HCT116 (cell line): ENCODE measurements around the gene DIDO1. TPM values are rescaled to one million over a fixed set of nuclear protein-coding genes. Genes with fewer than 3 reads are reported as not detected.
A peak's percentile ranks its signal among the peaks of the same experiment; 100 is the strongest.

ENCODE experiments used
- ATAC-seq: fragments of 200-7000 bp; cut with Tn5 transposase; 2 replicates; pipeline ENCODE4 v1.9.1; 2020; ENCODE audit warnings: mild to moderate bottlenecking, moderate library complexity
- BruUV-seq: library from RNA; stranded (reverse); fragments of 400-500 nt; replicated peaks from 2 replicates; lab custom pipeline; 2021; lab: Mats Ljungman, UMichigan
- CTCF ChIA-PET: fragments of 300-600 bp; sonication (Branson Sonifier 250); formaldehyde crosslinking; loops from one replicate; lab custom pipeline; 2021; ENCODE audit warnings: antibody characterized with exemption; lab: Charles Lee
- POLR2A ChIA-PET: fragments of 300-600, 350-600 bp; sonication (Branson Sonifier 250); formaldehyde crosslinking; loops from one replicate; lab custom pipeline; 2021; ENCODE audit warnings: antibody characterized with exemption; lab: Charles Lee
- RAD21 ChIA-PET, 2 experiments: fragments of 300-600 bp; sonication (Branson Sonifier 250); formaldehyde crosslinking; loops; one replicate each; lab custom pipeline; 2023; ENCODE audit warnings: low total read pairs in 2 of 2; ENCODE audit not compliant: uncharacterized antibody in 2 of 2, unreplicated experiment in 2 of 2, low non-redundant PET in 1 of 2; lab: Charles Lee
- DNase-seq: peaks from one replicate; pipeline ENCODE4 v3.0.0-alpha.2; 2010; ENCODE audit warnings: low read depth, low spot score
- H2AFZ ChIP-seq: fragments of 200-600 bp; shearing (Covaris generic), sonication (generic); 2 replicates; pipeline ENCODE4 v1.6.1; 2017; ENCODE audit warnings: low read depth, mixed run types, mixed read lengths, antibody characterized with exemption, low read length; ENCODE audit not compliant: poor library complexity, severe bottlenecking
- H3K27ac ChIP-seq: 2 replicates; pipeline ENCODE4 v1.5.1; 2012; ENCODE audit warnings: low read depth, low read length
- H3K27me3 ChIP-seq: fragments of 200-600 bp; sonication (generic); 2 replicates; pipeline ENCODE4 v1.6.1; 2016; ENCODE audit warnings: mixed run types, low read length, mixed read lengths; ENCODE audit not compliant: insufficient read depth
- H3K36me3 ChIP-seq, 2 experiments: fragments of 200-500 bp in 1 of 2; fragments of 200-600 bp in 1 of 2; sonication (Bioruptor generic) in 1 of 2; sonication (generic) in 1 of 2; 2 replicates each; pipeline versions ENCODE4 v1.5.1 to v1.6.1; 2014 to 2016; ENCODE audit warnings: low read length in 2 of 2, inconsistent platforms in 1 of 2, mixed read lengths in 1 of 2, mixed run types in 1 of 2; ENCODE audit not compliant: insufficient read depth in 2 of 2, control insufficient read depth in 1 of 2
- H3K4me1 ChIP-seq, 2 experiments: fragments of 200-600 bp in 1 of 2; sonication (generic) in 1 of 2; 2 replicates each; pipeline versions ENCODE4 v1.5.1 to v1.6.1; 2012 to 2017; ENCODE audit warnings: low read length in 2 of 2, inconsistent platforms in 1 of 2, mild to moderate bottlenecking in 1 of 2, mixed read lengths in 1 of 2, mixed run types in 1 of 2, moderate library complexity in 1 of 2; ENCODE audit not compliant: insufficient read depth in 2 of 2, control insufficient read depth in 1 of 2
- H3K4me2 ChIP-seq: fragments of 200-600 bp; sonication (generic); 2 replicates; pipeline ENCODE4 v1.6.1; 2017; ENCODE audit warnings: mixed run types, low read length, mixed read lengths
- H3K4me3 ChIP-seq, 2 experiments: fragments of 200-600 bp in 1 of 2; sonication (generic) in 1 of 2; replicated peaks in 1 of 2; 2 replicates each; pipeline ENCODE4 v1.5.1; 2011 to 2016; ENCODE audit warnings: low read length in 2 of 2, control low read depth in 1 of 2, low read depth in 1 of 2, mild to moderate bottlenecking in 1 of 2, mixed read lengths in 1 of 2, mixed run types in 1 of 2
- H3K79me2 ChIP-seq: fragments of 200-600 bp; sonication (generic); 2 replicates; pipeline ENCODE4 v1.6.1; 2017; ENCODE audit warnings: mild to moderate bottlenecking, mixed run types, low read length, moderate library complexity, mixed read lengths; ENCODE audit not compliant: insufficient read depth
- H3K9ac ChIP-seq: fragments of 200-600 bp; sonication (generic); 2 replicates; pipeline ENCODE4 v1.6.1; 2016; ENCODE audit warnings: low read length, mixed read lengths
- H3K9me2 ChIP-seq: fragments of 200-600 bp; sonication (generic), shearing (Covaris generic); 2 replicates; pipeline ENCODE4 v1.6.1; 2017; ENCODE audit warnings: mixed run types, mild to moderate bottlenecking, moderate library complexity; ENCODE audit not compliant: insufficient read depth
- H3K9me3 ChIP-seq, 2 experiments: fragments of 200-500 bp in 1 of 2; fragments of 200-600 bp in 1 of 2; sonication (Bioruptor generic) in 1 of 2; sonication (generic) in 1 of 2; 2 replicates each; pipeline ENCODE4 v1.6.1; 2014 to 2017; ENCODE audit warnings: low read length in 2 of 2, mixed read lengths in 2 of 2, inconsistent platforms in 1 of 2, low read depth in 1 of 2, mild to moderate bottlenecking in 1 of 2, mixed run types in 1 of 2, moderate library complexity in 1 of 2; ENCODE audit not compliant: control insufficient read depth in 1 of 2, insufficient read depth in 1 of 2
- H4K20me1 ChIP-seq: fragments of 200-600 bp; sonication (generic), shearing (Covaris generic); 2 replicates; pipeline ENCODE4 v1.6.1; 2017; ENCODE audit warnings: mixed run types, mild to moderate bottlenecking, moderate library complexity; ENCODE audit not compliant: insufficient read depth
- CBX3 ChIP-seq: IDR thresholded peaks from 2 replicates; pipeline ENCODE4 v1.6.1; 2012; ENCODE audit warnings: low read depth
- CTCF ChIP-seq, 3 experiments: fragments of 200-600 bp in 1 of 3; sonication (generic) in 1 of 3; IDR thresholded peaks in 2 of 3; conservative IDR thresholded peaks in 1 of 3; 2 replicates each; pipeline ENCODE4 v1.5.1; 2012 to 2017; ENCODE audit warnings: low read depth in 2 of 3, low read length in 2 of 3, antibody characterized with exemption in 1 of 3, borderline replicate concordance in 1 of 3, control low read depth in 1 of 3, mild to moderate bottlenecking in 1 of 3, mixed read lengths in 1 of 3, mixed run types in 1 of 3, moderate library complexity in 1 of 3; ENCODE audit not compliant: insufficient read depth in 1 of 3
- RAD21 ChIP-seq: IDR thresholded peaks from 2 replicates; pipeline ENCODE4 v1.6.1; 2012; ENCODE audit warnings: low read depth, mild to moderate bottlenecking
- intact Hi-C: fragments of 100-400 bp; cut with micrococcal nuclease; formaldehyde crosslinking; loops from 2 replicates; pipeline ENCODE4 v1.10.0; 2022
- total RNA-seq: library from RNA; stranded (reverse); gene quantifications from one replicate; pipeline ENCODE4 v1.2.1, GENCODE V29; 2021; ENCODE audit not compliant: unreplicated experiment

DIDO1 gene
- total RNA-seq, 1 experiment from 2014 or later: 41.4 TPM

DNA sequence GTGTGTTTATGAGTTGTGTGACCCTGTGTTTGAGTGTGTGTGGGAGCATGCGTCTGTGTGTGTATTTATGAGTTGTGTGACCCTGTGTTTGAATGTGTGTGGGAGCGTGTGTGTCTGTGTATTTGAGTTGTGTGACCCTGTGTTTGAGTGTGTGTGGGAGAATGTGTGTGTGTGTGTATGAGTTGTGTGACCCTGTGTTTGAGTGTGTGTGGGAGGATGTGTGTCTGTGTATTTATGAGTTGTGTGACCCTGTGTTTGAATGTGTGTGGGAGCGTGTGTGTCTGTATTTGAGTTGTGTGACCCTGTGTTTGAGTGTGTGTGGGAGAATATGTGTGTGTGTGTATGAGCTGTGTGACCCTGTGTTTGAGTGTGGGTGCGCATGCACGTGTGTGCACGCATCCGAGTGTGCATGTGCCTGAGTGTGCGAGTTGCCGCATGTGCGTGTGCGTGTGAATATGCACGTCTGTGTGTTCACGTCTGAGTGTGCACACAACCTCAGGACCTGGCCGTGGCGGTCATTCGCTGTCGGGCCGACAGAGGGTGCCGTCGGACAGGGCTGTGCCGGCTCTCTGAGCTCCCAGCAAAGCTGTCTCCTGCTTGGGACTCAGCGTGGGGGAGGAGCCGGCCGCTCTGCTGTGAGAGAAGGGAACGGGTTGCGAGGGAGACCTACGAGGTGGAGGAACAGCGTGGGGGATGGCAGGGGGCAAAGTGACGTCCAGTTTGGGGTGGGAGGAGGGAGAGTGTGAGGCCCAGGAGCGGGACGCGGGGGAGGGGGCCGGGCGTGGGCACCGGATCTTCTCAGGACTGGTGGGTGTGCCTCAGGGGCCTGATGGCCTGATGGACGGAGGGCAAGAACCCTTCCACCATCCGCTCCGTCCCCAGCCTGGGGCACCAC, 45.9 kb upstream of the DIDO1 start:
- Histone ChIP-seq H3K4me2 (peak overlapping the region; percentile 80), H3K79me2 (no peaks in the 10 kb centered on the region), H3K9me3 (no peaks in the 10 kb centered on the region), H3K36me3 (no peaks in the 10 kb centered on the region), H3K27me3 (no peaks in the 10 kb centered on the region), H3K4me3 (peak overlapping the region; percentile 35 to 47), H2AFZ (no peak overlapping the region), H4K20me1 (no peaks in the 10 kb centered on the region), H3K4me1 (peaks cover 5 to 10% of the 10 kb centered on the region in 2 experiments; a peak in 3 of 4 replicates), H3K27ac (no peak overlapping the region; the same call in 1 of the 2 replicates), H3K9me2 (no peaks in the 10 kb centered on the region), H3K9ac (peak overlapping the region; percentile 39; the same call in 1 of the 2 replicates)
- ATAC-seq (peak; percentile 95), DNase-seq (peak; percentile 63)
- ChIA-PET CTCF (interaction anchor here (0.6 to 1.8 kb wide), 13 partner anchors 8 to 243 kb away, joined by 3 to 27 read pairs (median 4); no protein-coding TSS in a partner anchor), POLR2A (interaction anchor here (0.9 to 1.4 kb wide), 3 partner anchors 13 to 302 kb away, joined by 3 to 5 read pairs (median 3); no protein-coding TSS in a partner anchor), RAD21 (interaction anchor here (0.7 to 1.4 kb wide), 5 partner anchors 37 to 204 kb away, joined by 4 to 13 read pairs (median 6); no protein-coding TSS in a partner anchor)
- BruUV-seq: no TSS peak
- intact Hi-C loops: loop anchor here (1.0 kb wide), 1 partner anchor 37 kb away; no protein-coding TSS in a partner anchor
- TF ChIP-seq CBX3 (no peak), CTCF (IDR thresholded peaks at IDR 0.05 in 2 of 3, conservative IDR thresholded peaks at IDR 0.05 in 1 of 3; ENCODE audit: borderline replicate concordance in 1 of 3, insufficient read depth in 1 of 3, low read depth in 2 of 3, low read length in 2 of 3) (peak; percentile 86 to 91 (median 90)), RAD21 (peak; percentile 97)
